Measurements from ENCODE around the gene GNG3.

GRCh38 chr11:62737196-62737595, 29.7 kb downstream of the GNG3 start:
- TF ChIP-seq CTCF (IDR thresholded peaks at IDR 0.05; ENCODE audit: low read depth, low read length) = no peak
- TF ChIP-seq EZH2phosphoT487 (IDR thresholded peaks at IDR 0.05; ENCODE audit: low read depth) = no peak

All from OCI-LY3 (cell line).